Body of pancreas (tissue), 4 donors: Measurements from ENCODE around the gene PHYHIPL.

Experiments used
- CTCF ChIP-seq, 7 experiments: fragments of 450-650 bp in 4 of 7; fragments of 200-600 bp in 3 of 7; sonication (generic) in 3 of 7; IDR thresholded peaks; one replicate each; pipeline ENCODE4 v1.5.1; 2016 to 2019; ENCODE audit warnings: antibody characterized with exemption in 7 of 7
- POLR2A ChIP-seq, 3 donors: fragments of 450-650 bp; IDR thresholded peaks; one replicate each; pipeline ENCODE4 v1.6.1; 2016; ENCODE audit warnings: antibody characterized with exemption in 3 of 3, mild to moderate bottlenecking in 2 of 3

- TF ChIP-seq CTCF (IDR thresholded peaks at IDR 0.05), result no peak
- no peak for TF ChIP-seq POLR2A (IDR thresholded peaks at IDR 0.05)
Measured at GRCh38 chr10:59212301-59212798, 35.9 kb downstream of the PHYHIPL start.
